Measurements from ENCODE around the gene SLC37A2. TPM values are rescaled to one million over a fixed set of nuclear protein-coding genes. Genes with fewer than 3 reads are reported as not detected.

The SLC37A2 gene
- total and polyA plus RNA-seq, 4 donors, result 3.2 to 13.2 (median 7.8) TPM

- Histone ChIP-seq H3K36me3 (ENCODE audit: control insufficient read depth in 4 of 4, insufficient read depth in 4 of 4, low read length in 4 of 4) (peaks cover 3 to 10% (median 4%) of the 10 kb centered on the region in 4 donors), H3K4me3 (no peak overlapping the region), H3K27ac (ENCODE audit: low read depth in 1 of 2, low read length in 1 of 2) (peak overlapping the region in 1 of 2 donors; percentile 34), H3K9ac (ENCODE audit: insufficient read depth in 1 of 2, low read length in 2 of 2) (no peak overlapping the region), H3K27me3 (ENCODE audit: control insufficient read depth in 3 of 3, insufficient read depth in 3 of 3, low read length in 2 of 3) (no peaks in the 10 kb centered on the region), H3K4me1 (ENCODE audit: control insufficient read depth in 5 of 5, insufficient read depth in 5 of 5, low read length in 5 of 5) (peaks cover 0 to 8% (median 1%) of the 10 kb centered on the region in 5 donors), H3K9me3 (ENCODE audit: control insufficient read depth in 4 of 4, insufficient read depth in 3 of 4, low read length in 3 of 4) (no peaks in the 10 kb centered on the region)
- DNase-seq, result peak; percentile 79 to 91 (median 89)
- WGBS, 2 donors, result 46 to 61% methylated on average over 5 of the region's 5 CpGs
- peak; percentile 29 for TF ChIP-seq CTCF (IDR thresholded peaks at IDR 0.05; ENCODE audit: control extremely low read depth, extremely low read depth)
- ATAC-seq (ENCODE audit: insufficient read depth, low FRiP score), result peak; percentile 51
These were observed 28.3 kb downstream of the SLC37A2 start for GRCh38 chr11:125091247-125091876.

GRCh38 chr11:125091877-125092664, 29.0 kb downstream of the SLC37A2 start:
- Histone ChIP-seq H3K9me3 (ENCODE audit: control insufficient read depth in 4 of 4, insufficient read depth in 3 of 4, low read length in 3 of 4) (no peaks in the 10 kb centered on the region), H3K36me3 (ENCODE audit: control insufficient read depth in 4 of 4, insufficient read depth in 4 of 4, low read length in 4 of 4) (peaks cover 4 to 16% (median 6%) of the 10 kb centered on the region in 4 donors), H3K27me3 (ENCODE audit: control insufficient read depth in 3 of 3, insufficient read depth in 3 of 3, low read length in 2 of 3) (no peaks in the 10 kb centered on the region), H3K4me1 (ENCODE audit: control insufficient read depth in 5 of 5, insufficient read depth in 5 of 5, low read length in 5 of 5) (peaks cover 0 to 8% (median 1%) of the 10 kb centered on the region in 5 donors), H3K9ac (ENCODE audit: insufficient read depth in 1 of 2, low read length in 2 of 2) (no peak overlapping the region), H3K4me3 (no peak overlapping the region), H3K27ac (ENCODE audit: low read depth in 1 of 2, low read length in 1 of 2) (peak overlapping the region in 1 of 2 donors; percentile 20)
- no peak for DNase-seq
- 89 to 91% methylated on average over 6 of the region's 6 CpGs for WGBS, 2 donors
- ATAC-seq (ENCODE audit: insufficient read depth, low FRiP score), result no peak
- no peak for TF ChIP-seq CTCF (IDR thresholded peaks at IDR 0.05; ENCODE audit: control extremely low read depth, extremely low read depth)

- ATAC-seq (ENCODE audit: insufficient read depth, low FRiP score) (no peak), DNase-seq (no peak)
- Histone ChIP-seq H3K4me3 (no peak overlapping the region), H3K9me3 (ENCODE audit: control insufficient read depth in 4 of 4, insufficient read depth in 3 of 4, low read length in 3 of 4) (no peaks in the 10 kb centered on the region), H3K36me3 (ENCODE audit: control insufficient read depth in 4 of 4, insufficient read depth in 4 of 4, low read length in 4 of 4) (peaks cover 7 to 22% (median 9%) of the 10 kb centered on the region in 4 donors), H3K27ac (ENCODE audit: low read depth in 1 of 2, low read length in 1 of 2) (no peak overlapping the region), H3K27me3 (ENCODE audit: control insufficient read depth in 3 of 3, insufficient read depth in 3 of 3, low read length in 2 of 3) (no peaks in the 10 kb centered on the region), H3K4me1 (ENCODE audit: control insufficient read depth in 5 of 5, insufficient read depth in 5 of 5, low read length in 5 of 5) (peaks cover 0 to 8% (median 1%) of the 10 kb centered on the region in 5 donors), H3K9ac (ENCODE audit: insufficient read depth in 1 of 2, low read length in 2 of 2) (no peak overlapping the region)
- WGBS, 2 donors, result 90% methylated on average over 6 of the region's 6 CpGs
- TF ChIP-seq CTCF (IDR thresholded peaks at IDR 0.05; ENCODE audit: control extremely low read depth, extremely low read depth), result no peak
These were observed 29.6 kb downstream of the SLC37A2 start for GRCh38 chr11:125092669-125093068.
